ENCODE results near the gene SEMA3C.

Gene SEMA3C

DNA sequence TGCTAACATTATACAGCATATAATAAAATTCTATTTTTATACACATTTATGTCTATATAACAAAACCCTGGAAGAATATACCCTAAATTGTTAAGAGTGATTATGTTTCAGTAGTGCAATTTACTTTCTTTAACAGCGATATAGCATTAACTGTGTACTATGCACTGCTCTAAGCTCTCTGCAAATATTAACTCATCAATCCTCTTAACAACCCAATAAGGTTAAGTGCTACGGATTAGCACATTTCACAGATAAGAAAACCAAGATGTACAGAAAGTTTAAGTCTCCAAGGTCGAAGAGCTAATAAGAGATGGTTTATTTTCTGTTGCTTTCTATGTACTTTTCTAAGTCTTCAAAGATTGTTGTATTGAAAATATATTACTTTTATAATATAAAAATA lies 95.8 kb downstream of the SEMA3C start:
- DNase-seq (ENCODE audit: low spot score) = no peak

DNA sequence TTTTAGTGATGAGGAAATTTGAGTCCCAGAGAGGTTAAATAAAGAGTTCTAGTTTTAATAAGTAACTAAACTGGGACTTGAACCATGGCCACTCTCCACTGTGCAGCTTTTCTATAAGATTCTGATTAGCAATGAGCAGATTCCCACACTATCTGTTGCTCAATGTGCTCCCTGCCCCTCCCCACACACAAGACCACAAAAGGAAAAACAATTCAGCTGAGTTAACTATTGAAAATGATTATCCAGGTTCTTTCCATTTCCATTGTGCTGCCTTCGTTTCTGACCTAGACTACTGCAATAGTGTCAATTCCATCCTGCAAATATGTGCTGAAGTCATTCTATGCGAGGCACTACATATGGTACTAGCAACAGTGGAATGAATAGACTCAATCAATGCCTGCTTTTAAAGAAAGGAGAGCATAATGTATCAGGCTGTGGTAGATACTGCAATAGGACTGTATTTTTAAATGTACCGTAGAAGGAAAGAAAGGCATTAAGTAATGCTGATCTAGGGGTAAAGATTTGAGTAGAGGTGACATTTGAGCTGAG lies 97.0 kb downstream of the SEMA3C start:
- DNase-seq (ENCODE audit: low spot score) = no peak

DNA sequence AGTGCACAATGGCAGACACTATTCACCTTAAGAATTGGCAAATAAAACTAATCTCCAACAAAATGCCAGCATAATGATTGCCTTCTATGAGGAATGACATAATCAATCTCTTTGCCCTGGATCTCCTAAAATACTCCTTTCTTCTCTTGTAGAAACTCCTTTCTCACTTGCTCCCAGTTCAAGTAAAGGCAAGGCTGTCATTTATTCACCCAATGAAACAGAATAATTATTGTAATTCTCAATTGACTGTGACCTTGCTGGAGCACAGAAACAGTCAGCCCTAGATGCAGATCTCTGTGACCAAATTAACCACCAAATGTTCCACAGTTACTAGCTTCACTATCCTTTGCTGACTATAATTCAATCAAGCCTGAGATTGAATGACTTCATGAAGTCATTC lies 99.3 kb downstream of the SEMA3C start:
- DNase-seq (ENCODE audit: low spot score) = no peak

DNA sequence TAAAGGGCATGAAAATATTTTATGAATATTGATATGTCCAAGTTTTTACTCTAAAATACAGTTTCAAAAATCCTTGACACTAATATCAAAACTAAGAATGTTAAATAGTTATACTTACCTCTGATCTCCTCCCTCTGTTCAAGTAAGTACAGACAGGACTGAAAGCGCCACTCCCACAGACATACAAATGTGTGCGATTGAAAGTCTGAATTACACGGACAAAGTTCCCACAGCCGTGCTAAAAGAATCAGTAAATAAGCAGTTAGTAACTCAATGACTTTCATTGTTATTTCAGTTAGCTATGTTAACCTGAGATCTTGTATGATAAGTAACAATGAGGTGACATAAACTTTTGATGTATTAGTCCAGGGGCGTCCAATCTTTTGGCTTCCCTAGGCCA lies 100.7 kb downstream of the SEMA3C start:
- no peak for DNase-seq (ENCODE audit: low spot score)

DNA sequence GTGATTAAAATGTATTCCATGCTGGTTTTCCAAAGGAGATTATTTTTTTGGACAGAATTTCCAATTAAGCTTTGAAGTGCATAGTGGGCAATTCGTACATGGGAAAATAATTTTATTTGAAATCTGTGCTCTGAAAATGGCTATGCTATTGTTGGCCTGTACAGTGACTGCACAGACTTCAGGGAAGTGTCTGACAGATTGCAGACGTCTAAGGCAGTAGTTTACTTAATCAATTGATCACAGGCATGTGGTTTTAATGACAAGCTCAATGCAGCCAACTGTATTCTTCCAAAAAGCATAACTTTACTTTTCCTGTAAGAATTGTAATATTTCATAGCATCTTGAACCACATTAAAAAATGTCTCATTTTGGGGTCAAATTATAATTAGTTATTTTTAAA lies 102.0 kb downstream of the SEMA3C start:
- no peak for DNase-seq (ENCODE audit: low spot score)

DNA sequence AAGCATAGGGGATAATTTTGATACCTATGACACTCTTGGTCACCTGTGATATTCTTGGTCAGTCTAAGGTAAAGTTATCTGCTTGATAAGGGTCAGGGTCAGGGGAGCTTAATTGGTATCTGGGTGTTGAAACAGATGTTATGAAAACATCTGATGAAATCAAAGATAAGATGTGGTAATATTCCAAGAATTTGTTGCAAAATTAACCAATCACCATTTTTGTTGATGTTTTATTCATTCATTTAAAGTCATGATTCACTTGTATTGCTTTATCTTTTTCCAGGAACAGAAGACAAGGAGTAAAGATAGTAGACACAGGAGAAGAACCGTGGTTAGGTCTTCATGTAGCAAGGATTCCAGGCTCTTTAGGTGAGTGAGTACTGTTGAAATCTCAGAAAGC lies 103.1 kb downstream of the SEMA3C start:
- DNase-seq (ENCODE audit: low spot score) = no peak

DNA sequence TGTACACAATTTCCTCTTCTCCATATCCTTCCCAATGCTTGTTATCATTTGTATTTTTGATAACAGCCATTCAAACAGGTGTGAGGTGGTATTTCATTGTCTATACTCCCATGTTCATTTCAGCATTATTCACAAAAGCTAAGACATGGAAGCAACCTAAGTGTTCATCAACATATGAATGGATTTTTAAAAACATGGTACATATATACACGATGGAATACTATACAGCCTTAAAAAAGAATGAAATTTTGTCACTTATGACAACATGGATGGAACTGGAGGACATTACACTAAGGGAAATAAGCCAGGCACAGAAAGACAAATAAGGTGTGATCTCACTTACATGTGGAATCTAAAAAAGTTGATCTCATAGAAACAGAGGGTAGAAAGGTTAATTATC lies 109.3 kb downstream of the SEMA3C start:
- DNase-seq (ENCODE audit: low spot score) = no peak

DNA sequence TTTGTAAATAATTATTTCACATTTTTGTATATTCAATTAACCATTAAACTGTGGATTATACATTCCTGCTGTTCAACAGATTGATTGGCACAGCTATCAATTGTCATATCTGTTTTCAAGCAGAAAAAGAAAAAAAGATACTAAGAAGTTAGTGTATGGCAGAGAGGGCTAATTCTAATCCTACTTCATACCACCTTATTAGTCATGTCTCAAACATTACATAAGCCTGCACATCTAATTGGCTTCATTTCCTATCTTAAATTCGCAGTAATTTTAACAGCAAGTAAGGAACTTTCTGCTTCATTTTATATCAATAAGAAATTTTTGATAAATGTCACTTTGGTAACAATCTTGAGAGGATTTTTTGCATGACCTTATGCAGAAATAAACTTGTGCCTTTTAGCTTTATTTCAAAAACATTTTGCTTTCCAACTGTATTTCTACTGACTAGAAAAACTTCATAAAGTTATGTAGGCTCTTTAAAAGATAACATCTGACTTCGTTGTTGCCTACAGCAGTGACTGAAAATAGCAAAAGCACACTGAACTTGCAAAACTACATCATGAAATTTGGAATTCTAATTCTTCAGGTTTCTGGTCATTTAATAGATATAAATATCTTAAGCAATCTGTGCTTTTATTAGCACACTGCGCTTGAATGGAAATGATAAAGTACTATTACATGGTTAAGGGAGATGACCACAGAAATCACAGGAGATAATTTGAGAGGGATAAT lies 111.5 kb downstream of the SEMA3C start:
- no peak for DNase-seq (ENCODE audit: low spot score)

GRCh38 chr7:80806663-80807062 lies 112.2 kb downstream of the SEMA3C start:
- no peak for DNase-seq (ENCODE audit: low spot score)

DNA sequence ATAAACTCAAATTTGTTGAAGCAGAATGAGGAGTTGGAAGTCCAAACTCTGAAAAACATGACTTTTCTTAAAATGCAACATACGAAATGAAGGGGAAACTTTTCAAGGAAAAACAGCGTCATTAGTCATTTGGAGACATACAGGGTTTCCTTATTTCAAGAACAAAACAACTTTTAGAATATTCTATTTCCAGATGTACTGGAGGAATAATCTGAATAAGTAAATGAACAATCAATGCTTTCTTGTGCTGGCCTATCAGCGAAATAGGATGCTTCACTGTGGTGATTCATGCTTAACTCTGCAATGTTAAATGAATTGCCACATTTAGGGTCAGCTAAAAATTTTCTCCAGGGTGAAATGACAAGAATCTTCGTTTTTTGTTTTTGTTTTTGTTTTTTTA lies 114.3 kb downstream of the SEMA3C start:
- peak; percentile 74 for DNase-seq (ENCODE audit: low spot score)

- DNase-seq (ENCODE audit: low spot score) = no peak
These were observed 116.3 kb downstream of the SEMA3C start for GRCh38 chr7:80802527-80802926.

GRCh38 chr7:80794631-80795573 lies 123.9 kb downstream of the SEMA3C start:
- no peak for DNase-seq (ENCODE audit: low spot score)

- DNase-seq (ENCODE audit: low spot score) = peak; percentile 50
These were observed 127.3 kb downstream of the SEMA3C start for GRCh38 chr7:80791509-80791929.

DNA sequence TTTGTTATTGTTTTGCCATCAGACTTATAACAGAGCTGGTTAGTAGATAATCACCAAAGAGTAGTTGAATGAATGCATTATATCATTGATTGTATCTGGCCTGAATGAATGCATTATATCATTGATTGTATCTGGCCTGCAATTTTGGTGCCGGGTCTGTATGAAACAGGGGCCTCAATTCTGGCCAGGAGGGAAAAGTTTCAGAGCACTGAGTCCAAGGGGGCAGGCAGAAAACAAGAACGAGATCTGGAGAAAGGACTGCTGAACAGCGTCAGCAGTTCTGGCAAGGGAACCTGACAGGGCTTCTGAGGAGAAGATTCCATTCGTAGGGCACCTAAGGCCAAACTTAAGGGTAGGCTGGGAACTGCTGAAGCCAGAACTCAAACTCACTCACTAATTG lies 128.0 kb downstream of the SEMA3C start:
- DNase-seq (ENCODE audit: low spot score) = no peak

GRCh38 chr7:80787721-80788120 lies 131.1 kb downstream of the SEMA3C start:
- no peak for DNase-seq (ENCODE audit: low spot score)

DNA sequence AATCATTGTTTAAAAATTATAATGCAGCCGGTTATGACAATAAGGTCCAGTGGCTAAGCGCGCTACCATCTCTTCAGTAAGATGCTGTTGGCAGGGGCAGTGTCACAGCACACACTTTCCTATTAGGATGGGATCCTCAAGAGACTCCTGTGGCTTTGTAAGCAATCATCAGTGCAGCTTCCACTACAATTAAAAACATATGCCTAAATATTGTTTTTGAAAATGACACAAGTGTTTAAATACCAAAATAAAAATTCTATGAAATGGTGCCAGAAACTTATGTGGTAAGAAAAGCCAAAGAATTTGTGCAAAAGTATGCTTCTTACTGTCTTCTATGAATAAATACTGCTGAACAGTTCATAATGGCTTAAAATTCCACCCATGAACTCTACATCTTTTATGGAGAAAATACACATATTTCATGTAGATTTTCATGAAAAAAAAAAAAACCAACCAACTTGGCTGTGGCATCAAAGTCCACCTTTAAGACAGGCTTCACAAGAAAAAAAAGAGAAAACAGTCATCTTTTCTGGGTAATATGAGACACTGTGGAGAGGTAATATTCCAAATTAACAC lies 132.8 kb downstream of the SEMA3C start:
- no peak for DNase-seq (ENCODE audit: low spot score)

DNA sequence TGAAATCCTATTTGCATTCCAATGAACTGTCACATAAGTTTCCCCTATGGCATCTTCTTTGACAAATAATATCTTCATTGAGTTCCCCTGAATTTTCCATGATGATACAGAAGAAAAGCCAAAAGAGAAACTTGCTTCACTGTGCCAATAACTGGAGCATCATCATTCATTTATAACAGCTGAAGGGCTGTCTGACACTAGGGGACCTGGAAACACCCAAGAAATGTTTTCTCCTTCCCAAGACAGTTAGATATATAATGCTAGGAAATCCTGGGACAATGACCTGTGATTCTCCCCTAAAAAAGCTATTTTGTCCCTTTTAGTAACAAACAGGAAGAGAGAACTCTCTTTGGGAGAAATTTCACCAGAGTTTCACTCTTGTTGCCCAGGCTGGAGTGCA lies 133.6 kb downstream of the SEMA3C start:
- DNase-seq (ENCODE audit: low spot score) = no peak

DNA sequence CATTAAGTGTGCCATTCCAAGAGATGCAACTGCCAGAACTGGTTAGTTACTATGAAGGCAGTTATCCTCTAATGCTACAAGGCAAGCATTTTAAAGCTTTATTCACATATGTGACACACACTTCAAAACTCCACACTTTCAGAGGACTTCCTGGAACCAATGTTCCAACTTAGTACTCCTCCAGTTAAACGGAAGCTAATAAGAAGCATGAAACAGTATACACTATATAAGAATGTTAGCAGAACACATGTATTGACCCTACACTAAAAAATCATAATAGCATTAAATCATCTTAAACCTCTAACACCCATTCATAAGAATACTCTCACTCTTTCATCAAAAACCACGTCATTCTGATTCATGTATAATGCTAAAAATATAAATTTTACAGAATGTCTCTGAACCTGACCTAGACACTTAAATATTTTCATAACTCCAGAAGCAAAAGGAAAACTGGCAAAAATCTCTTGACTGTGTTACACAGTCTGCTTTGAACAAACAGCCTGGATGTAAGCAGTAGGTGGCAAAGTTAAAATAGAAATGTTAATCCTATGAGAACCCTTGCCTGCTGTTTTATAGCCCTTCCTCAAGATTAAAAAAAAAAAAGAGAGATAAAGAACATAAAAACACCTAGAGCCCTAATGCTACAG lies 135.0 kb downstream of the SEMA3C start:
- DNase-seq (ENCODE audit: low spot score) = no peak

GRCh38 chr7:80783186-80783677 lies 135.6 kb downstream of the SEMA3C start:
- no peak for DNase-seq (ENCODE audit: low spot score)

DNA sequence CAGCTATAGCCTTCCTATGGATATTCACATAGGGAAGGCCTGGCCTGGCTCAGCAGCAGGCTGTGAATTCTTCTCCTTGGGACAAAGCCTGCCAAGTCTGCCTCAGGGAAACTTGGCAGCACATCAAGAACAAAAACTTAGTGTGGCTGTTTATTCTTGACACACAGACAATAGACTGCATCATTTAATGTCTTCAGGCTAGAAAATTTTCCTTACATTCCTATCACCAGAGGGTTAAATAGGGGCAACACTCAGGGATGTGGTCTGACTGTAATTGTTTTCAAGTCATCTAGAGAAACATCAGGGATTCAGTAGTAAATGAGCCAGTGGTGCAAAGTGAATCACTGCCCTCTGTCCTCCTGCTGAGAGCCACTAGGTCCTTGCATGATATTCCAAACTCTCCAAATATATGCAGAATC lies 137.3 kb downstream of the SEMA3C start:
- DNase-seq (ENCODE audit: low spot score) = peak; percentile 65

- no peak for DNase-seq (ENCODE audit: low spot score)
These were observed 137.7 kb downstream of the SEMA3C start for GRCh38 chr7:80781146-80781545.

- DNase-seq (ENCODE audit: low spot score) = no peak
These were observed 139.4 kb downstream of the SEMA3C start for GRCh38 chr7:80779456-80779855.
